ENCODE data around the gene CYBB. TPM values are rescaled to one million over a fixed set of nuclear protein-coding genes. Genes with fewer than 3 reads are reported as not detected.

The CYBB gene
- not detected in 2 replicates for total RNA-seq (2014; rRNA removed; shearing (Covaris generic))

- H3K36me3 ChIP-seq = no peaks in the 10 kb centered on the region
- H3K4me3 ChIP-seq = no peak within 1 kb of the TSS
- H3K27ac ChIP-seq = no peak within 1 kb of the TSS
- no peaks in the 10 kb centered on the region for H3K4me1 ChIP-seq
- no peaks in the 10 kb centered on the region for H3K27me3 ChIP-seq
- no peak for DNase-seq
- H3K9me3 ChIP-seq (replicated peaks) = no peaks in the 10 kb centered on the region
These were observed at the start of gene CYBB for GRCh38 chrX:37779857-37780256. Gene CYBB, plus strand, starts transcription at chrX:37780059. Its CDS starts 19 bp downstream, at chrX:37780078.

GRCh38 chrX:37745354-37745753 is 34.5 kb upstream of the CYBB start:
- Histone ChIP-seq H3K27ac (no peak overlapping the region), H3K4me3 (no peak overlapping the region), H3K9me3 (replicated peaks) (no peaks in the 10 kb centered on the region), H3K27me3 (no peaks in the 10 kb centered on the region), H3K36me3 (no peaks in the 10 kb centered on the region), H3K4me1 (no peaks in the 10 kb centered on the region)
- DNase-seq = peak; percentile 33 to 63

- no peaks in the 10 kb centered on the region for H3K9me3 ChIP-seq (replicated peaks)
- no peak overlapping the region for H3K4me3 ChIP-seq
- no peaks in the 10 kb centered on the region for H3K4me1 ChIP-seq
- DNase-seq = no peak
- H3K27me3 ChIP-seq = no peaks in the 10 kb centered on the region
- no peaks in the 10 kb centered on the region for H3K36me3 ChIP-seq
- H3K27ac ChIP-seq = no peak overlapping the region
These were observed 34.0 kb upstream of the CYBB start for GRCh38 chrX:37745835-37746217.

GRCh38 chrX:37746218-37746941 is 33.5 kb upstream of the CYBB start:
- no peaks in the 10 kb centered on the region for H3K36me3 ChIP-seq
- no peak overlapping the region for H3K27ac ChIP-seq
- H3K4me3 ChIP-seq = no peak overlapping the region
- no peaks in the 10 kb centered on the region for H3K9me3 ChIP-seq (replicated peaks)
- H3K27me3 ChIP-seq = no peaks in the 10 kb centered on the region
- H3K4me1 ChIP-seq = no peaks in the 10 kb centered on the region
- no peak for DNase-seq

GRCh38 chrX:37746951-37747350 is 32.9 kb upstream of the CYBB start:
- Histone ChIP-seq H3K4me1 (no peaks in the 10 kb centered on the region), H3K27ac (no peak overlapping the region), H3K9me3 (replicated peaks) (no peaks in the 10 kb centered on the region), H3K27me3 (no peaks in the 10 kb centered on the region), H3K4me3 (no peak overlapping the region), H3K36me3 (no peaks in the 10 kb centered on the region)
- no peak for DNase-seq

- Histone ChIP-seq H3K4me3 (no peak overlapping the region), H3K4me1 (no peaks in the 10 kb centered on the region), H3K27ac (no peak overlapping the region), H3K36me3 (no peaks in the 10 kb centered on the region), H3K9me3 (replicated peaks) (no peaks in the 10 kb centered on the region), H3K27me3 (no peaks in the 10 kb centered on the region)
- no peak for DNase-seq
These were observed 27.6 kb upstream of the CYBB start for GRCh38 chrX:37752281-37752680.

GRCh38 chrX:37752936-37753335 is 26.9 kb upstream of the CYBB start:
- no peak for DNase-seq
- H3K27ac ChIP-seq = no peak overlapping the region

GRCh38 chrX:37753384-37753783 is 26.5 kb upstream of the CYBB start:
- Histone ChIP-seq H3K4me3 (no peak overlapping the region), H3K27me3 (no peaks in the 10 kb centered on the region), H3K27ac (no peak overlapping the region), H3K4me1 (no peaks in the 10 kb centered on the region), H3K9me3 (replicated peaks) (no peaks in the 10 kb centered on the region), H3K36me3 (no peaks in the 10 kb centered on the region)
- DNase-seq = no peak

More at GRCh38 chrX:37752936-37753335, 26.9 kb upstream of the CYBB start:
- Histone ChIP-seq H3K4me1 (no peaks in the 10 kb centered on the region), H3K9me3 (replicated peaks) (no peaks in the 10 kb centered on the region), H3K27me3 (no peaks in the 10 kb centered on the region), H3K36me3 (no peaks in the 10 kb centered on the region), H3K4me3 (no peak overlapping the region)

GRCh38 chrX:37754516-37754915 is 25.3 kb upstream of the CYBB start:
- H3K4me1 ChIP-seq = no peaks in the 10 kb centered on the region
- H3K27ac ChIP-seq = no peak overlapping the region
- H3K27me3 ChIP-seq = no peaks in the 10 kb centered on the region
- H3K36me3 ChIP-seq = no peaks in the 10 kb centered on the region
- H3K4me3 ChIP-seq = no peak overlapping the region
- no peak for DNase-seq
- H3K9me3 ChIP-seq (replicated peaks) = no peaks in the 10 kb centered on the region

- H3K4me3 ChIP-seq = no peak overlapping the region
- no peaks in the 10 kb centered on the region for H3K9me3 ChIP-seq (replicated peaks)
- no peaks in the 10 kb centered on the region for H3K36me3 ChIP-seq
- no peak overlapping the region for H3K27ac ChIP-seq
- H3K4me1 ChIP-seq = no peaks in the 10 kb centered on the region
- no peak for DNase-seq
- no peaks in the 10 kb centered on the region for H3K27me3 ChIP-seq
These were observed 24.8 kb upstream of the CYBB start for GRCh38 chrX:37755025-37755424.

GRCh38 chrX:37757082-37757481 is 22.8 kb upstream of the CYBB start:
- no peaks in the 10 kb centered on the region for H3K4me1 ChIP-seq
- no peaks in the 10 kb centered on the region for H3K36me3 ChIP-seq
- no peak for DNase-seq
- no peak overlapping the region for H3K4me3 ChIP-seq
- H3K27ac ChIP-seq = no peak overlapping the region
- H3K27me3 ChIP-seq = no peaks in the 10 kb centered on the region
- H3K9me3 ChIP-seq (replicated peaks) = no peaks in the 10 kb centered on the region

GRCh38 chrX:37759351-37759750 is 20.5 kb upstream of the CYBB start:
- no peaks in the 10 kb centered on the region for H3K9me3 ChIP-seq (replicated peaks)
- no peaks in the 10 kb centered on the region for H3K36me3 ChIP-seq
- H3K27ac ChIP-seq = no peak overlapping the region
- DNase-seq = no peak
- H3K4me3 ChIP-seq = no peak overlapping the region
- no peaks in the 10 kb centered on the region for H3K4me1 ChIP-seq
- no peaks in the 10 kb centered on the region for H3K27me3 ChIP-seq

GRCh38 chrX:37759878-37760418 is 19.9 kb upstream of the CYBB start:
- no peaks in the 10 kb centered on the region for H3K27me3 ChIP-seq
- no peaks in the 10 kb centered on the region for H3K36me3 ChIP-seq
- H3K4me3 ChIP-seq = no peak overlapping the region
- no peak for DNase-seq
- no peak overlapping the region for H3K27ac ChIP-seq
- no peaks in the 10 kb centered on the region for H3K4me1 ChIP-seq
- no peaks in the 10 kb centered on the region for H3K9me3 ChIP-seq (replicated peaks)

GRCh38 chrX:37763400-37763799 is 16.5 kb upstream of the CYBB start:
- Histone ChIP-seq H3K27ac (no peak overlapping the region), H3K4me1 (no peaks in the 10 kb centered on the region), H3K9me3 (replicated peaks) (no peaks in the 10 kb centered on the region), H3K4me3 (no peak overlapping the region), H3K27me3 (no peaks in the 10 kb centered on the region), H3K36me3 (no peaks in the 10 kb centered on the region)
- no peak for DNase-seq

GRCh38 chrX:37765507-37765906 is 14.4 kb upstream of the CYBB start:
- H3K9me3 ChIP-seq (replicated peaks) = no peaks in the 10 kb centered on the region
- H3K4me1 ChIP-seq = no peaks in the 10 kb centered on the region
- no peaks in the 10 kb centered on the region for H3K36me3 ChIP-seq
- H3K4me3 ChIP-seq = no peak overlapping the region
- peak in 1 of 2 experiments; percentile 1 for DNase-seq
- no peaks in the 10 kb centered on the region for H3K27me3 ChIP-seq
- H3K27ac ChIP-seq = no peak overlapping the region

- Histone ChIP-seq H3K27me3 (no peaks in the 10 kb centered on the region), H3K9me3 (replicated peaks) (no peaks in the 10 kb centered on the region), H3K4me3 (no peak overlapping the region), H3K36me3 (no peaks in the 10 kb centered on the region), H3K4me1 (no peaks in the 10 kb centered on the region), H3K27ac (no peak overlapping the region)
- DNase-seq = no peak
These were observed 12.4 kb upstream of the CYBB start for GRCh38 chrX:37767430-37767829.
